Liver (tissue), 3 donors: Measurements from ENCODE around the gene SEMA4B.

ENCODE experiments used
- ATF3 ChIP-seq: IDR thresholded peaks from 2 replicates; pipeline ENCODE4 v1.6.1; 2016; ENCODE audit warnings: antibody characterized with exemption
- EGR1 ChIP-seq, 2 donors: IDR thresholded peaks; 2 replicates each; pipeline ENCODE4 v1.6.1; 2016 to 2018; ENCODE audit warnings: antibody characterized with exemption in 2 of 2, low read depth in 2 of 2
- JUND ChIP-seq, 2 donors: IDR thresholded peaks; 2 replicates each; pipeline ENCODE4 v1.6.1; 2016; ENCODE audit warnings: antibody characterized with exemption in 2 of 2
- MAX ChIP-seq: IDR thresholded peaks from 2 replicates; pipeline ENCODE4 v1.6.1; 2016; ENCODE audit warnings: antibody characterized with exemption
- RAD21 ChIP-seq, 2 donors: IDR thresholded peaks; 2 replicates each; pipeline ENCODE4 v1.6.1; 2016; ENCODE audit warnings: antibody characterized with exemption in 2 of 2, mild to moderate bottlenecking in 2 of 2
- SP1 ChIP-seq: IDR thresholded peaks from 2 replicates; pipeline ENCODE4 v1.6.1; 2018; ENCODE audit warnings: antibody characterized with exemption, mild to moderate bottlenecking
- TF ChIP-seq, protein P1 (sequence below): fragments of 150-350 bp; IDR thresholded peaks from 2 replicates; pipeline ENCODE4 v1.5.1; 2017; ENCODE audit warnings: improper control_type of control experiment, low read depth, low read length; ENCODE audit not compliant: missing input control
- TF ChIP-seq, protein P2 (sequence below): IDR thresholded peaks from 2 replicates; pipeline ENCODE4 v1.6.1; 2016; ENCODE audit warnings: antibody characterized with exemption, mild to moderate bottlenecking
- donor health status: healthy.
- donor health status: healthy.

DNA sequence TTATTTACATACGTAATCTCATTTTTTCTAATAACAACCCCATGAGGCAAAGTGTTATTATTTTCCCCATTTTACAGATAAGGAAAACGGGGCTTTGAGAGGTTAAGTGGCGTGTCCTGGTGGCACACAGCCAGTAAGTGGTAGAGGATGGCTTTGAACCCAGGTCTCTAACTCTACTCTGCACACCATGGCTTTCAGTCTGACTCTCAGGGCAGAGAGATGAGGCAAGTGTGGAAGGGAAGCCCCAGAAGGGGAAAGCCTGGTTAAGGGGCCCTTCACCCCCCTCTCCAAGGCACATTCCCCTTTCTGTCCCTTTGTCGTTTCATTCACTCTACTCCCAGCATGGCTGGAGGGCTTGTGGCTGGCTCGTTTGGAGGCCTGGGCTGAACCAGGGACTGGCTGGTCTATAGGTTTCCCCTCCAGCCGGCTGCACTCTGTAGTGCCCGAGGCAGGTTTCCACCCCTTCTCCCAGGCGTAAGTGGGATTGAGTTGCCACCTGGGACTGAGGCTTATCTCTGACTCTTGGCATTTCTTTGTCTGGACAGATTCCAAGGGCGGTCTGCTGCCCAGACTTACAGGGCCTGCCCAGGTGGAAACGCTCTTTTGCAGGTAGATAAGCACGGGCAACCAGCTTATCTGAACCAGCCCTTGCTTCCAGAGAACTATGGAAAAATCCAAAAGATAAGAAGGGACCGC, 12.1 kb downstream of the SEMA4B start:
- TF ChIP-seq RAD21 (IDR thresholded peaks at IDR 0.05) (no peak), JUND (IDR thresholded peaks at IDR 0.05) (no peak), SP1 (no peak), MAX (no peak), ATF3 (no peak), EGR1 (IDR thresholded peaks at IDR 0.05; ENCODE audit: low read depth in 2 of 2) (no peak)
- TF ChIP-seq, protein P1, sequence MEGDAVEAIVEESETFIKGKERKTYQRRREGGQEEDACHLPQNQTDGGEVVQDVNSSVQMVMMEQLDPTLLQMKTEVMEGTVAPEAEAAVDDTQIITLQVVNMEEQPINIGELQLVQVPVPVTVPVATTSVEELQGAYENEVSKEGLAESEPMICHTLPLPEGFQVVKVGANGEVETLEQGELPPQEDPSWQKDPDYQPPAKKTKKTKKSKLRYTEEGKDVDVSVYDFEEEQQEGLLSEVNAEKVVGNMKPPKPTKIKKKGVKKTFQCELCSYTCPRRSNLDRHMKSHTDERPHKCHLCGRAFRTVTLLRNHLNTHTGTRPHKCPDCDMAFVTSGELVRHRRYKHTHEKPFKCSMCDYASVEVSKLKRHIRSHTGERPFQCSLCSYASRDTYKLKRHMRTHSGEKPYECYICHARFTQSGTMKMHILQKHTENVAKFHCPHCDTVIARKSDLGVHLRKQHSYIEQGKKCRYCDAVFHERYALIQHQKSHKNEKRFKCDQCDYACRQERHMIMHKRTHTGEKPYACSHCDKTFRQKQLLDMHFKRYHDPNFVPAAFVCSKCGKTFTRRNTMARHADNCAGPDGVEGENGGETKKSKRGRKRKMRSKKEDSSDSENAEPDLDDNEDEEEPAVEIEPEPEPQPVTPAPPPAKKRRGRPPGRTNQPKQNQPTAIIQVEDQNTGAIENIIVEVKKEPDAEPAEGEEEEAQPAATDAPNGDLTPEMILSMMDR, result no peak
- TF ChIP-seq, protein P2, sequence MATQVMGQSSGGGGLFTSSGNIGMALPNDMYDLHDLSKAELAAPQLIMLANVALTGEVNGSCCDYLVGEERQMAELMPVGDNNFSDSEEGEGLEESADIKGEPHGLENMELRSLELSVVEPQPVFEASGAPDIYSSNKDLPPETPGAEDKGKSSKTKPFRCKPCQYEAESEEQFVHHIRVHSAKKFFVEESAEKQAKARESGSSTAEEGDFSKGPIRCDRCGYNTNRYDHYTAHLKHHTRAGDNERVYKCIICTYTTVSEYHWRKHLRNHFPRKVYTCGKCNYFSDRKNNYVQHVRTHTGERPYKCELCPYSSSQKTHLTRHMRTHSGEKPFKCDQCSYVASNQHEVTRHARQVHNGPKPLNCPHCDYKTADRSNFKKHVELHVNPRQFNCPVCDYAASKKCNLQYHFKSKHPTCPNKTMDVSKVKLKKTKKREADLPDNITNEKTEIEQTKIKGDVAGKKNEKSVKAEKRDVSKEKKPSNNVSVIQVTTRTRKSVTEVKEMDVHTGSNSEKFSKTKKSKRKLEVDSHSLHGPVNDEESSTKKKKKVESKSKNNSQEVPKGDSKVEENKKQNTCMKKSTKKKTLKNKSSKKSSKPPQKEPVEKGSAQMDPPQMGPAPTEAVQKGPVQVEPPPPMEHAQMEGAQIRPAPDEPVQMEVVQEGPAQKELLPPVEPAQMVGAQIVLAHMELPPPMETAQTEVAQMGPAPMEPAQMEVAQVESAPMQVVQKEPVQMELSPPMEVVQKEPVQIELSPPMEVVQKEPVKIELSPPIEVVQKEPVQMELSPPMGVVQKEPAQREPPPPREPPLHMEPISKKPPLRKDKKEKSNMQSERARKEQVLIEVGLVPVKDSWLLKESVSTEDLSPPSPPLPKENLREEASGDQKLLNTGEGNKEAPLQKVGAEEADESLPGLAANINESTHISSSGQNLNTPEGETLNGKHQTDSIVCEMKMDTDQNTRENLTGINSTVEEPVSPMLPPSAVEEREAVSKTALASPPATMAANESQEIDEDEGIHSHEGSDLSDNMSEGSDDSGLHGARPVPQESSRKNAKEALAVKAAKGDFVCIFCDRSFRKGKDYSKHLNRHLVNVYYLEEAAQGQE, result no peak
